ENCODE measurements around the gene MYO6. TPM values are rescaled to one million over a fixed set of nuclear protein-coding genes. Genes with fewer than 3 reads are reported as not detected.

Gene MYO6
- total RNA-seq, 2 experiments from 2014 or later: not detected

DNA sequence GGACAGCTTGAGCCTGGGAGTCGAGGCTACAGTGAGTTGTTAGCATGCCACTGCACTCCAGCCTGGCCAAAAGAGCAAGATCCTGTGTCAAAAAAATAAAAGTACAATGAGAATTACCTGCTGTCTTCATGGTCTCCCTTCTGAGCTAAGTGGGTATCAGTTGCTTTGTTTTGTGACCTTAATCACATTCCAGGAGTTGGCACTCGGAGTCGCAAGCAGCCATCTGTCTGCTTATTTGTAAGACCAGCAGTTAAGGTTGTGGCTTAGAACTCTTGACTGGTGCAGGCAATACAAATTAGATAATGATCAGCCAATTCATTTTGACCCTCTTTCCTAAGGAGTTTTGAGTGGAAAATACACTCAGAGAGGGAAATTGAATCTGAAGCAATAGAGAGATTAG is 114.0 kb downstream of the MYO6 start:
- Histone ChIP-seq H3K9me2 (ENCODE audit: insufficient read depth, low read length) (no peaks in the 10 kb centered on the region), H3K4me1 (ENCODE audit: insufficient read depth, low read length, poor library complexity, severe bottlenecking) (no peaks in the 10 kb centered on the region), H3K4me2 (ENCODE audit: low read length) (no peak overlapping the region), H3K36me3 (ENCODE audit: insufficient read depth, low read length) (no peaks in the 10 kb centered on the region), H4K20me1 (ENCODE audit: insufficient read depth, low read length) (no peaks in the 10 kb centered on the region), H3K4me3 (ENCODE audit: low read depth, low read length, poor library complexity, severe bottlenecking) (no peak overlapping the region), H3K79me2 (ENCODE audit: insufficient read depth, low read depth, low read length) (no peaks in the 10 kb centered on the region), H3K27ac (ENCODE audit: low read depth, low read length, poor library complexity, severe bottlenecking) (no peak overlapping the region), H3K9me3 (ENCODE audit: low read length) (no peaks in the 10 kb centered on the region), H2AFZ (ENCODE audit: low read length) (no peak overlapping the region)
- DNase-seq (ENCODE audit: low spot score): no peak
- ChIA-PET CTCF (ENCODE audit: unreplicated experiment) (no interaction called here), POLR2A (no interaction called here)
- intact Hi-C loops (cut with micrococcal nuclease; ENCODE audit: unreplicated experiment): no loop called here
- no peak for TF ChIP-seq EZH2phosphoT487 (IDR thresholded peaks at IDR 0.05; ENCODE audit: borderline replicate concordance, low read depth, low read length)
- TF ChIP-seq, protein P1, sequence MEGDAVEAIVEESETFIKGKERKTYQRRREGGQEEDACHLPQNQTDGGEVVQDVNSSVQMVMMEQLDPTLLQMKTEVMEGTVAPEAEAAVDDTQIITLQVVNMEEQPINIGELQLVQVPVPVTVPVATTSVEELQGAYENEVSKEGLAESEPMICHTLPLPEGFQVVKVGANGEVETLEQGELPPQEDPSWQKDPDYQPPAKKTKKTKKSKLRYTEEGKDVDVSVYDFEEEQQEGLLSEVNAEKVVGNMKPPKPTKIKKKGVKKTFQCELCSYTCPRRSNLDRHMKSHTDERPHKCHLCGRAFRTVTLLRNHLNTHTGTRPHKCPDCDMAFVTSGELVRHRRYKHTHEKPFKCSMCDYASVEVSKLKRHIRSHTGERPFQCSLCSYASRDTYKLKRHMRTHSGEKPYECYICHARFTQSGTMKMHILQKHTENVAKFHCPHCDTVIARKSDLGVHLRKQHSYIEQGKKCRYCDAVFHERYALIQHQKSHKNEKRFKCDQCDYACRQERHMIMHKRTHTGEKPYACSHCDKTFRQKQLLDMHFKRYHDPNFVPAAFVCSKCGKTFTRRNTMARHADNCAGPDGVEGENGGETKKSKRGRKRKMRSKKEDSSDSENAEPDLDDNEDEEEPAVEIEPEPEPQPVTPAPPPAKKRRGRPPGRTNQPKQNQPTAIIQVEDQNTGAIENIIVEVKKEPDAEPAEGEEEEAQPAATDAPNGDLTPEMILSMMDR (conservative IDR thresholded peaks at IDR 0.05; ENCODE audit: low read length): no peak
- BruUV-seq (replicated peaks): no TSS peak

DNA sequence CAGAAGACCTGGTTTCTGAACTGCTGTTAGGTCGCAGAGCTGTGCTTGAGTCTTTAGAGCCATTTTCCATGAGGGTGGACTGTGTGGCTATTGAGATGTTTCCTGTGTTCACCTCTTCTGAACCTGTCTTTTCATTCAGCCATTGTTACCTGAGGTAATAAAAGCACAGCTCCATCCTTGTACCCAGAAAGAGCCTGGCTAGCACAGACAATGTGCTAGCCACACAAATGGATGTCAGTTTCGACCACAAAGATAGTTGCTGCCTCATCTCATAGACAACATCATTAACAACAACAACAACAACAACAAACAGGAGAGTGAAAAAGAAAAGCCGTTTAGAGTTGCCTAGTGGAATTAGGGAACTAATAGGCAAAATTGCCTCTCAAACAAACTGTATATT is 114.7 kb downstream of the MYO6 start:
- H3K79me2 ChIP-seq (ENCODE audit: insufficient read depth, low read depth, low read length): no peaks in the 10 kb centered on the region
- no peak overlapping the region for H3K4me2 ChIP-seq (ENCODE audit: low read length)
- H3K27ac ChIP-seq (ENCODE audit: low read depth, low read length, poor library complexity, severe bottlenecking): no peak overlapping the region
- no peak for TF ChIP-seq EZH2phosphoT487 (IDR thresholded peaks at IDR 0.05; ENCODE audit: borderline replicate concordance, low read depth, low read length)
- TF ChIP-seq, protein P1 (conservative IDR thresholded peaks at IDR 0.05; ENCODE audit: low read length): no peak
- ChIA-PET POLR2A (no interaction called here), CTCF (ENCODE audit: unreplicated experiment) (no interaction called here)
- no TSS peak for BruUV-seq (replicated peaks)
- no peaks in the 10 kb centered on the region for H3K9me3 ChIP-seq (ENCODE audit: low read length)
- H2AFZ ChIP-seq (ENCODE audit: low read length): no peak overlapping the region
- no peak overlapping the region for H3K4me3 ChIP-seq (ENCODE audit: low read depth, low read length, poor library complexity, severe bottlenecking)
- no peaks in the 10 kb centered on the region for H3K36me3 ChIP-seq (ENCODE audit: insufficient read depth, low read length)
- H3K4me1 ChIP-seq (ENCODE audit: insufficient read depth, low read length, poor library complexity, severe bottlenecking): no peaks in the 10 kb centered on the region
- intact Hi-C loops (cut with micrococcal nuclease; ENCODE audit: unreplicated experiment): no loop called here
- H4K20me1 ChIP-seq (ENCODE audit: insufficient read depth, low read length): no peaks in the 10 kb centered on the region
- H3K9me2 ChIP-seq (ENCODE audit: insufficient read depth, low read length): no peaks in the 10 kb centered on the region
- DNase-seq (ENCODE audit: low spot score): no peak

DNA sequence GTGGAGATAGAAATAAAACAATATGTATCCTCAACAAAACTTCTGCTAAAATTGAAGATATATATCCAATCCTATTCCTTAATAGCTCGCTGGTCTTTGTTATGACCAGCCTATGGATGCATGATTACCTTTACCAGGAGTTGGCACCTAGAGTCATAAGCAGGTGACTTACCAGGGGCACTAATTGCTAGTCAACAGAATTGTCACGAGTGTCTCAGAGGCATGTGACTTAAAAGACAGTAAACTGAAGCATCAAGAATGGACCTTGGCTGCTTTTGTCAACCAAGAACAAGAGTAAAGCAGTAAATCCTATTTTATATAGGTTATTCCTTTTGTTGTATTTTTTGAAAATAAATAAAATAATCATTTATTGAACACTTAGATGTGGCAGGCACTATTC is 115.4 kb downstream of the MYO6 start:
- H4K20me1 ChIP-seq (ENCODE audit: insufficient read depth, low read length): no peaks in the 10 kb centered on the region
- H3K4me3 ChIP-seq (ENCODE audit: low read depth, low read length, poor library complexity, severe bottlenecking): no peak overlapping the region
- no peak overlapping the region for H3K4me2 ChIP-seq (ENCODE audit: low read length)
- POLR2A ChIA-PET: no interaction called here
- H3K36me3 ChIP-seq (ENCODE audit: insufficient read depth, low read length): no peaks in the 10 kb centered on the region
- no peaks in the 10 kb centered on the region for H3K79me2 ChIP-seq (ENCODE audit: insufficient read depth, low read depth, low read length)
- H3K4me1 ChIP-seq (ENCODE audit: insufficient read depth, low read length, poor library complexity, severe bottlenecking): no peaks in the 10 kb centered on the region
- no peaks in the 10 kb centered on the region for H3K9me3 ChIP-seq (ENCODE audit: low read length)
- no peak overlapping the region for H3K27ac ChIP-seq (ENCODE audit: low read depth, low read length, poor library complexity, severe bottlenecking)
- no peaks in the 10 kb centered on the region for H3K9me2 ChIP-seq (ENCODE audit: insufficient read depth, low read length)
- CTCF ChIA-PET (ENCODE audit: unreplicated experiment): no interaction called here
- no peak for TF ChIP-seq EZH2phosphoT487 (IDR thresholded peaks at IDR 0.05; ENCODE audit: borderline replicate concordance, low read depth, low read length)
- TF ChIP-seq, protein P1 (conservative IDR thresholded peaks at IDR 0.05; ENCODE audit: low read length): no peak
- no peak overlapping the region for H2AFZ ChIP-seq (ENCODE audit: low read length)
- intact Hi-C loops (cut with micrococcal nuclease; ENCODE audit: unreplicated experiment): no loop called here
- no peak for DNase-seq (ENCODE audit: low spot score)
- BruUV-seq (replicated peaks): no TSS peak

Measured in OCI-LY7 (cell line).